SH-SY5Y (cell line): ENCODE results near the gene SLC24A3.

ENCODE experiments used
- GATA2 ChIP-seq: IDR thresholded peaks from 2 replicates; pipeline ENCODE4 v1.6.1; 2011; ENCODE audit warnings: mild to moderate bottlenecking, low read depth, low read length
- GATA3 ChIP-seq: IDR thresholded peaks from 2 replicates; pipeline ENCODE4 v1.6.1; 2011; ENCODE audit warnings: low read depth, mild to moderate bottlenecking, low read length, moderate library complexity

DNA sequence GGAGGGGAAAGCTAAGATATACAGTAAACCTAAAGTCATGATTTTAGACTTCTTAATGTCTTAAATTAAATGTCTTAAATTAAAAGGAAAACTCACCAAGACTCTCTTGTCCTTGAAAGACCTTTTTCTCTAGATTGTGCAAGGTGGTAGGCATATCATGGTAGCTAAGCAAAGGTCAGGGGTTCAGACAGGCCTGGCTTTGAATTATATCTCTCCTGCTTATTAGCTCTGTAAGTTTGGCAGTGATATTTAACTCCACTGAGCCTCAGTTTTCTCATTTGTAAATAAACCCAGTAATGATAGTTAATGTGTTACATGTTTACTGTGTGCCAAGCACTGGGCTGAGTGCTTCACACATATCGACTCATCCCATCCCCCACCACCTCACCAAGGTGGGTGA, 203.3 kb downstream of the SLC24A3 start:
- no peak for TF ChIP-seq GATA2
- no peak for TF ChIP-seq GATA3
